GM12878 (cell line): ENCODE measurements around the gene LRRTM1. TPM values are rescaled to one million over a fixed set of nuclear protein-coding genes. Genes with fewer than 3 reads are reported as not detected.

Experiments used
- ATAC-seq: fragments of 200-7000 bp; cut with Tn5 transposase; 3 replicates; pipeline ENCODE4 v1.9.1; 2020; ENCODE audit warnings: mild to moderate bottlenecking, moderate library complexity
- BruUV-seq: library from RNA; stranded (reverse); fragments of 400-500 nt; replicated peaks from 2 replicates; lab custom pipeline; 2021; lab: Mats Ljungman, UMichigan
- CTCF ChIA-PET: fragments of 300-600 bp; sonication (Branson Sonifier 250); formaldehyde crosslinking; extraction: SDS; loops from one replicate; lab custom pipeline; 2021; ENCODE audit warnings: inconsistent platforms; lab: Yijun Ruan, JAX
- POLR2A ChIA-PET: fragments of 350-600 bp; formaldehyde crosslinking; extraction: SDS; loops from one replicate; lab custom pipeline; 2021; ENCODE audit warnings: inconsistent platforms; lab: Charles Lee
- RAD21 ChIA-PET: fragments of 300-600 bp; sonication (Branson Sonifier 250); formaldehyde crosslinking; loops from one replicate; lab custom pipeline; 2023; ENCODE audit warnings: antibody characterized with exemption; ENCODE audit not compliant: unreplicated experiment; lab: Charles Lee
- SMC1A ChIA-PET: fragments of 300-600 bp; sonication (Branson Sonifier 250); formaldehyde crosslinking; loops from one replicate; lab custom pipeline; 2023; ENCODE audit not compliant: unreplicated experiment, uncharacterized antibody; lab: Charles Lee
- DNase-seq: peaks from one replicate; pipeline ENCODE4 v3.0.0-alpha.2; 2011; ENCODE audit warnings: low read depth, low spot score
- FAIRE-seq: peaks from 3 replicates; lab custom pipeline; 2011; peaks lifted over from hg19 to GRCh38; lab: Jason Lieb, UNC
- H2AFZ ChIP-seq: 2 replicates; pipeline ENCODE4 v1.6.0; 2011; ENCODE audit warnings: low read depth, low read length, control low read depth; ENCODE audit not compliant: control insufficient read depth
- H3K27ac ChIP-seq: 2 replicates; pipeline ENCODE4 v1.5.1; 2011; ENCODE audit warnings: control low read depth; ENCODE audit not compliant: control insufficient read depth, insufficient read depth
- H3K27me3 ChIP-seq, 2 experiments: replicated peaks in 1 of 2; 2 replicates each; pipeline versions ENCODE4 v1.6.0 to v1.6.1; 2011; ENCODE audit warnings: low read length in 1 of 2; ENCODE audit not compliant: control insufficient read depth in 2 of 2, insufficient read depth in 2 of 2
- H3K36me3 ChIP-seq, 2 experiments: 2 replicates each; pipeline ENCODE4 v1.5.1; 2011; ENCODE audit warnings: low read length in 1 of 2; ENCODE audit not compliant: control insufficient read depth in 2 of 2, insufficient read depth in 2 of 2
- H3K4me1 ChIP-seq: 2 replicates; pipeline ENCODE4 v1.6.1; 2011; ENCODE audit warnings: mild to moderate bottlenecking, low read length, moderate library complexity, mixed read lengths; ENCODE audit not compliant: control insufficient read depth, insufficient read depth
- H3K4me2 ChIP-seq: 2 replicates; pipeline ENCODE4 v1.6.0; 2011; ENCODE audit warnings: control low read depth; ENCODE audit not compliant: control insufficient read depth, insufficient read depth
- H3K4me3 ChIP-seq: fragments of 200-600 bp; sonication (generic); 2 replicates; pipeline ENCODE4 v1.5.1; 2016
- H3K79me2 ChIP-seq: 2 replicates; pipeline ENCODE4 v1.6.0; 2011; ENCODE audit warnings: low read length; ENCODE audit not compliant: control insufficient read depth, insufficient read depth
- H3K9ac ChIP-seq: 2 replicates; pipeline ENCODE4 v1.8.0; 2011; ENCODE audit warnings: low read length, control low read depth, mixed read lengths; ENCODE audit not compliant: control insufficient read depth, insufficient read depth
- H3K9me3 ChIP-seq: replicated peaks from 3 replicates; pipeline ENCODE4 v1.5.1; 2011; ENCODE audit warnings: mild to moderate bottlenecking, low read length; ENCODE audit not compliant: control insufficient read depth, insufficient read depth
- H4K20me1 ChIP-seq: 2 replicates; pipeline ENCODE4 v1.6.0; 2011; ENCODE audit not compliant: control insufficient read depth, insufficient read depth
- CEBPB ChIP-seq, 2 experiments: fragments of 150-350 bp in 1 of 2; IDR thresholded peaks; 2 replicates each; pipeline ENCODE4 v1.6.1; 2012 to 2014; ENCODE audit warnings: low read depth in 2 of 2, low read length in 2 of 2, borderline replicate concordance in 1 of 2, inconsistent platforms in 1 of 2
- CHD1 ChIP-seq: IDR thresholded peaks from 2 replicates; pipeline ENCODE4 v1.6.1; 2012; ENCODE audit warnings: low read depth, low read length, improper control_type of control experiment
- HDGF ChIP-seq: fragments of 450-650 bp; IDR thresholded peaks from 2 replicates; pipeline ENCODE4 v1.6.1; 2016; ENCODE audit warnings: antibody characterized with exemption
- KDM1A ChIP-seq: fragments of 200-600 bp; sonication (generic); IDR thresholded peaks from 2 replicates; pipeline ENCODE4 v1.6.1; 2016; ENCODE audit warnings: borderline replicate concordance
- LARP7 ChIP-seq: fragments of 450-650 bp; IDR thresholded peaks from 2 replicates; pipeline ENCODE4 v1.6.1; 2017; ENCODE audit warnings: mild to moderate bottlenecking
- MTA2 ChIP-seq: fragments of 450-650 bp; IDR thresholded peaks from 2 replicates; pipeline ENCODE4 v1.6.1; 2016; ENCODE audit warnings: low read depth, mild to moderate bottlenecking, moderate library complexity
- REST ChIP-seq: IDR thresholded peaks from 2 replicates; pipeline ENCODE4 v1.6.1; 2012; ENCODE audit warnings: mild to moderate bottlenecking, low read depth, low read length
- STAT3 ChIP-seq: IDR thresholded peaks from 2 replicates; pipeline ENCODE4 v1.6.1; 2011; ENCODE audit warnings: low read depth, low read length, improper control_type of control experiment
- YY1 ChIP-seq: IDR thresholded peaks from 2 replicates; pipeline ENCODE4 v1.6.1; 2011; ENCODE audit warnings: low read depth, mild to moderate bottlenecking, low read length
- ZNF207 ChIP-seq: fragments of 450-650 bp; IDR thresholded peaks from 2 replicates; pipeline ENCODE4 v1.6.1; 2014; ENCODE audit warnings: antibody characterized with exemption, mild to moderate bottlenecking, borderline replicate concordance
- WGBS: methylation state at CpG from one replicate; pipeline ENCODE4 v1.1.6; 2016; ENCODE audit warnings: low lambda C conversion rate; ENCODE audit not compliant: insufficient replicate concordance, insufficient coverage; ENCODE audit errors: missing lambda C conversion rate; 5-methylcytosine and 5-hydroxymethylcytosine counted together
- in situ Hi-C: fragments of 300-500 bp; cut with MboI; formaldehyde crosslinking; loops from 9 replicates; pipeline ENCODE4 v1.14.3; 2018; ENCODE audit warnings: mixed read lengths
- intact Hi-C: fragments of 100-400 bp; cut with micrococcal nuclease; formaldehyde crosslinking; loops from one replicate; pipeline ENCODE4 v1.14.2; 2022; ENCODE audit not compliant: unreplicated experiment
- polyA plus RNA-seq, 11 experiments: library from polyadenylated mRNA; depleted of rRNA in 4 of 11; unstranded in 6 of 11; stranded (reverse) in 5 of 11; fragments of >200 nt; fragmentation: Nextera tagmentation in 4 of 11; fragmentation: Illumina TruSeq in 1 of 11; extraction: Ambion mirVana in 4 of 11; extraction: Trizol in 1 of 11; gene quantifications; 1 replicate in 1 of 11; 2 replicates in 10 of 11; pipeline versions ENCODE4 v1.2.1 to v1.2.3, GENCODE V29; 2011 to 2016; ENCODE audit warnings: inconsistent platforms in 2 of 11, missing spikeins in 2 of 11, low read depth in 1 of 11
- total RNA-seq, 4 experiments: library from RNA; depleted of rRNA in 3 of 4; stranded (reverse); fragments of >200 nt in 3 of 4; fragmentation: Illumina TruSeq in 1 of 4; extraction: Trizol in 1 of 4; gene quantifications; 2 replicates each; pipeline versions ENCODE4 v1.2.1 to v1.2.3, GENCODE V29; 2013 to 2021
- TF ChIP-seq, protein P1 (sequence below), 3 experiments: IDR thresholded peaks in 2 of 3; conservative IDR thresholded peaks in 1 of 3; 2 replicates each; pipeline ENCODE4 v1.5.1; 2011; ENCODE audit warnings: low read depth in 3 of 3, low read length in 3 of 3, mild to moderate bottlenecking in 3 of 3, control low read depth in 2 of 3, moderate library complexity in 2 of 3, inconsistent platforms in 1 of 3, mixed read lengths in 1 of 3; ENCODE audit not compliant: control insufficient read depth in 2 of 3, insufficient read depth in 1 of 3; ENCODE audit errors: extremely low read depth in 1 of 3
- TF ChIP-seq, protein P2 (sequence below): fragments of 450-650 bp; formaldehyde crosslinking; IDR thresholded peaks from 2 replicates; pipeline ENCODE4 v1.4.0; 2022; ENCODE audit warnings: mild to moderate bottlenecking, moderate library complexity
- TF ChIP-seq, protein P3 (sequence below): fragments of 450-650 bp; IDR thresholded peaks from 2 replicates; pipeline ENCODE4 v1.6.1; 2014; ENCODE audit warnings: mild to moderate bottlenecking
- TF ChIP-seq, protein P4 (sequence below): IDR thresholded peaks from 2 replicates; pipeline ENCODE4 v1.6.1; 2011; ENCODE audit warnings: low read depth, low read length, improper control_type of control experiment, borderline replicate concordance

LRRTM1 gene
- total and polyA plus RNA-seq, 10 of the 15 experiments (the other 5 are each of a cell fraction or from before 2014, with no cell fraction given): not detected

DNA sequence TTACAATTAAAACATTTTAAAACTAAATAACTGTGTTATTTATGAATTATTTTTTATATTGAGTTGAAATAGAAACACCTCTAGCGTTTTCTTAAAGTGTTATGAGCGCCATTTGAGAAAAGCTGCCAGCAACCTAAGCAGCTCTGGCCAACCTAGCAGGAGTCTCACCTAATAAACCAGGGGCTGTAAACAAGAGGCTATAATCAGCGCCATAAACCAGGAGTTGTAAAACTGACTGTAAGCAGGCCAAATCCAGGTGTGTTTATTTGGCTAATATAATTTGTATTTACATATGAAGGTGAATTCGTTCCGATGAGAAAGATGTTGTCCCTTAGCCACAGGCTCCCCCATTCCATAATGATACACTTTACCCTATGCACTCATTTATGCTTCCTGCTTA lies 34.7 kb downstream of the LRRTM1 start:
- in situ Hi-C loops (no loop called here), intact Hi-C loops (no loop called here)
- DNase-seq (no peak), FAIRE-seq (no peak), ATAC-seq (no peak)
- H3K4me3 ChIP-seq: no peak overlapping the region
- ChIA-PET CTCF (no interaction called here), SMC1A (no interaction called here), POLR2A (no interaction called here), RAD21 (no interaction called here)
- H3K36me3 ChIP-seq: no peaks in the 10 kb centered on the region
- no peak overlapping the region for H3K4me2 ChIP-seq
- H3K4me1 ChIP-seq: no peaks in the 10 kb centered on the region
- no peaks in the 10 kb centered on the region for H3K27me3 ChIP-seq
- H4K20me1 ChIP-seq: no peaks in the 10 kb centered on the region
- no peak overlapping the region for H3K9ac ChIP-seq
- no peaks in the 10 kb centered on the region; the same call in 2 of the 3 replicates for H3K9me3 ChIP-seq
- 29% methylated on average over 5 of the region's 5 CpGs for WGBS
- no TSS peak for BruUV-seq
- no peak overlapping the region for H2AFZ ChIP-seq
- no peaks in the 10 kb centered on the region for H3K79me2 ChIP-seq
- H3K27ac ChIP-seq: no peak overlapping the region
- no peak for TF ChIP-seq REST
- TF ChIP-seq YY1: no peak
- no peak for TF ChIP-seq HDGF
- no peak for TF ChIP-seq CEBPB (IDR thresholded peaks at IDR 0.05; ENCODE audit: borderline replicate concordance in 1 of 2, low read depth in 2 of 2, low read length in 2 of 2)
- TF ChIP-seq, protein P1, sequence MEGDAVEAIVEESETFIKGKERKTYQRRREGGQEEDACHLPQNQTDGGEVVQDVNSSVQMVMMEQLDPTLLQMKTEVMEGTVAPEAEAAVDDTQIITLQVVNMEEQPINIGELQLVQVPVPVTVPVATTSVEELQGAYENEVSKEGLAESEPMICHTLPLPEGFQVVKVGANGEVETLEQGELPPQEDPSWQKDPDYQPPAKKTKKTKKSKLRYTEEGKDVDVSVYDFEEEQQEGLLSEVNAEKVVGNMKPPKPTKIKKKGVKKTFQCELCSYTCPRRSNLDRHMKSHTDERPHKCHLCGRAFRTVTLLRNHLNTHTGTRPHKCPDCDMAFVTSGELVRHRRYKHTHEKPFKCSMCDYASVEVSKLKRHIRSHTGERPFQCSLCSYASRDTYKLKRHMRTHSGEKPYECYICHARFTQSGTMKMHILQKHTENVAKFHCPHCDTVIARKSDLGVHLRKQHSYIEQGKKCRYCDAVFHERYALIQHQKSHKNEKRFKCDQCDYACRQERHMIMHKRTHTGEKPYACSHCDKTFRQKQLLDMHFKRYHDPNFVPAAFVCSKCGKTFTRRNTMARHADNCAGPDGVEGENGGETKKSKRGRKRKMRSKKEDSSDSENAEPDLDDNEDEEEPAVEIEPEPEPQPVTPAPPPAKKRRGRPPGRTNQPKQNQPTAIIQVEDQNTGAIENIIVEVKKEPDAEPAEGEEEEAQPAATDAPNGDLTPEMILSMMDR (IDR thresholded peaks at IDR 0.05 in 2 of 3, conservative IDR thresholded peaks at IDR 0.05 in 1 of 3; ENCODE audit: control insufficient read depth in 2 of 3, extremely low read depth in 1 of 3, insufficient read depth in 1 of 3, low read depth in 3 of 3, low read length in 3 of 3): no peak
- TF ChIP-seq, protein P2, sequence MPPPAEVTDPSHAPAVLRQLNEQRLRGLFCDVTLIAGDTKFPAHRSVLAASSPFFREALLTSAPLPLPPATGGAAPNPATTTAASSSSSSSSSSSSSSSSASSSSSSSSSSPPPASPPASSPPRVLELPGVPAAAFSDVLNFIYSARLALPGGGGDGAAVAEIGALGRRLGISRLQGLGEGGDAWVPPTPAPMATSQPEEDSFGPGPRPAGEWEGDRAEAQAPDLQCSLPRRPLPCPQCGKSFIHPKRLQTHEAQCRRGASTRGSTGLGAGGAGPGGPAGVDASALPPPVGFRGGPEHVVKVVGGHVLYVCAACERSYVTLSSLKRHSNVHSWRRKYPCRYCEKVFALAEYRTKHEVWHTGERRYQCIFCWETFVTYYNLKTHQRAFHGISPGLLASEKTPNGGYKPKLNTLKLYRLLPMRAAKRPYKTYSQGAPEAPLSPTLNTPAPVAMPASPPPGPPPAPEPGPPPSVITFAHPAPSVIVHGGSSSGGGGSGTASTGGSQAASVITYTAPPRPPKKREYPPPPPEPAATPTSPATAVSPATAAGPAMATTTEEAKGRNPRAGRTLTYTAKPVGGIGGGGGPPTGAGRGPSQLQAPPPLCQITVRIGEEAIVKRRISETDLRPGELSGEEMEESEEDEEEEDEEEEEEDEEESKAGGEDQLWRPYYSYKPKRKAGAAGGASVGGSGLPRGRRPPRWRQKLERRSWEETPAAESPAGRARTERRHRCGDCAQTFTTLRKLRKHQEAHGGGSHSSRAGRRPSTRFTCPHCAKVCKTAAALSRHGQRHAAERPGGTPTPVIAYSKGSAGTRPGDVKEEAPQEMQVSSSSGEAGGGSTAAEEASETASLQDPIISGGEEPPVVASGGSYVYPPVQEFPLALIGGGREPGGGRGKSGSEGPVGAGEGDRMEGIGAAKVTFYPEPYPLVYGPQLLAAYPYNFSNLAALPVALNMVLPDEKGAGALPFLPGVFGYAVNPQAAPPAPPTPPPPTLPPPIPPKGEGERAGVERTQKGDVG (CRISPR knock-in tag): no peak
- no peak for TF ChIP-seq CHD1
- no peak for TF ChIP-seq STAT3
- no peak for TF ChIP-seq LARP7
- TF ChIP-seq KDM1A: no peak
- TF ChIP-seq, protein P3, sequence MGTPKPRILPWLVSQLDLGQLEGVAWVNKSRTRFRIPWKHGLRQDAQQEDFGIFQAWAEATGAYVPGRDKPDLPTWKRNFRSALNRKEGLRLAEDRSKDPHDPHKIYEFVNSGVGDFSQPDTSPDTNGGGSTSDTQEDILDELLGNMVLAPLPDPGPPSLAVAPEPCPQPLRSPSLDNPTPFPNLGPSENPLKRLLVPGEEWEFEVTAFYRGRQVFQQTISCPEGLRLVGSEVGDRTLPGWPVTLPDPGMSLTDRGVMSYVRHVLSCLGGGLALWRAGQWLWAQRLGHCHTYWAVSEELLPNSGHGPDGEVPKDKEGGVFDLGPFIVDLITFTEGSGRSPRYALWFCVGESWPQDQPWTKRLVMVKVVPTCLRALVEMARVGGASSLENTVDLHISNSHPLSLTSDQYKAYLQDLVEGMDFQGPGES: no peak
- TF ChIP-seq, protein P4, sequence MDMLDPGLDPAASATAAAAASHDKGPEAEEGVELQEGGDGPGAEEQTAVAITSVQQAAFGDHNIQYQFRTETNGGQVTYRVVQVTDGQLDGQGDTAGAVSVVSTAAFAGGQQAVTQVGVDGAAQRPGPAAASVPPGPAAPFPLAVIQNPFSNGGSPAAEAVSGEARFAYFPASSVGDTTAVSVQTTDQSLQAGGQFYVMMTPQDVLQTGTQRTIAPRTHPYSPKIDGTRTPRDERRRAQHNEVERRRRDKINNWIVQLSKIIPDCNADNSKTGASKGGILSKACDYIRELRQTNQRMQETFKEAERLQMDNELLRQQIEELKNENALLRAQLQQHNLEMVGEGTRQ: no peak
- no peak for TF ChIP-seq MTA2
- TF ChIP-seq ZNF207: no peak
